Measurements from ENCODE around the gene SLC44A3.

GRCh38 chr1:94912263-94913184 is 92.4 kb downstream of the SLC44A3 start:
- TF ChIP-seq CTCF (conservative IDR thresholded peaks at IDR 0.05 in 1 of 2, IDR thresholded peaks at IDR 0.05 in 1 of 2; ENCODE audit: low read depth in 1 of 2, low read length in 2 of 2) (no peak), EZH2 (IDR thresholded peaks at IDR 0.05; ENCODE audit: low read length, missing control alignments) (no peak)
